GM18507 (cell line): ENCODE results near the gene BNIP2.

Experiments used
- DNase-seq: peaks from one replicate; pipeline ENCODE4 v3.0.0; 2011; ENCODE audit warnings: low read depth; ENCODE audit not compliant: insufficient read length; ENCODE audit errors: extremely low spot score
- FAIRE-seq: peaks from 2 replicates; lab custom pipeline; 2011; peaks lifted over from hg19 to GRCh38; lab: Jason Lieb, UNC

BNIP2 gene

DNA sequence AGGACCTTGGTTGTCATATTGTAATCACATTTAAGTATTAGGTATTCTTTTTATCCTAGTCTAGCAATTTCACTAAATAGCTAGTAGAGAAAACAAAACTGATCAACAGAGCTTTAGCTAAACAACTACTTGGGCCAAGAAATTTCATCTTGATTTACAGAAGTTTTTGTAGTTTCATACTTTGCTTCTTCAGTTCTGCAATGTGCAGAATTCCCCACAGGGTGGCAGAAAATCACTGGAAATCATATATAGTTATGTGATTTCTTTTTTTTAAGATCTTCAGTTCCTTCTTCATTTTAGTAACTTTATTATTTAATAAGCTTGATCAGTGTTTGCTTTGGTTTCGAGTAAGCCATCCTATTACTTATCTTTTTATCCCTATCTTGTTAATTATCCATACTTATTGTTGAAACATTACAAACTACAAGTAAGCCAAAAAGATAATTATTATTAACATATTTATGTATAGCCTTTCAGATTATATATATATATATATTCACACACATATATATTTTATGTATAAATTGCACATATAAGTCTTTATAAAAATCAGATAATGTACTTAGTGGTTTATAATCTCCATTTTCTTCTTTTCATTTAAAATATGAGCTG lies 2.2 kb upstream of the BNIP2 start:
- FAIRE-seq (peak; percentile 54), DNase-seq (no peak)

DNA sequence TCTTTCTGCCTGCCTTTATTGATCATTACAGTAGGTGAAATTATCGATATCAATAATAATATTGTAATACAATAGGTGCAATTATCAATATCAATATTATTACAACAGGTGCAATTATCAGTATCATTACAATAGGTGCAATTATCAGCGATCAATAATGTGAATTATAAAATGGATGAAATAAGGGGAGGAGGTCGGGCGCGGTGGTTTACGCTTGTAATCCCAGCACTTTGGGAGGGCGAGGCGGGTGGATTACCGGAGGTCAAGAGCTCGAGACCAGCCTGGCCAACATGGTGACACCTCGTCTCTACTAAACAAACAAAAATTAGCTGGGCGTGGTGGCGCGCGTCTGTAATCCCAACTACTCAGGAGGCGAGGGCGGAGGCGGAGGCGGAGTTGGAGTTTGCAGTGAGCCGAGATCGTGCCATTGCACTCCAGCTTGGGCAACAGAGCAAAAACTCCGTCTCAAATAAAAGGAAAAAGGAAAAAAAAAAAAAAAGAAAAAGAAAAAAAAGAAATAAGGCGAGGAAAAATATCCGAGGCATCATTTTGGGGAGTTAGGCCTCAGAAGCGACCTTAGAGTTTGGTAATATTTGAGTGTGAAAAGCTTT lies 611 bp upstream of the BNIP2 start:
- FAIRE-seq (no peak), DNase-seq (no peak)

DNA sequence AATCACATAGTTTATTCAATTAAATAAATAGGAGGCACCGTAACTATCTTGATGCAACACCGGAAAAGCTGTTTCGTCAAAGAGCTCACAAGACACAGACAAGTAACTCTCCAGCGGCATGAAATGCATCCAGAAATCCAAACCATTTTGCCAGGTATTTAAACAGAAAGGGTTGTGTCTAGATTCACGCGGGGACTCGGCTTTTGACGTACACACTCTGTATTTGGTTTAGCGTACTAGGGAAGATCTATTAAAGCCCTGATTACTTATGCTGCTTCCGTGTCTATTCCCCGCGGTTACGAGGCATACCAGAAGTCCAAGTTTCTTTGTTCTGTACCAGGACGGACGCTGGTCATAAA lies 718 bp downstream of the BNIP2 start:
- FAIRE-seq, result peak; percentile 42

DNA sequence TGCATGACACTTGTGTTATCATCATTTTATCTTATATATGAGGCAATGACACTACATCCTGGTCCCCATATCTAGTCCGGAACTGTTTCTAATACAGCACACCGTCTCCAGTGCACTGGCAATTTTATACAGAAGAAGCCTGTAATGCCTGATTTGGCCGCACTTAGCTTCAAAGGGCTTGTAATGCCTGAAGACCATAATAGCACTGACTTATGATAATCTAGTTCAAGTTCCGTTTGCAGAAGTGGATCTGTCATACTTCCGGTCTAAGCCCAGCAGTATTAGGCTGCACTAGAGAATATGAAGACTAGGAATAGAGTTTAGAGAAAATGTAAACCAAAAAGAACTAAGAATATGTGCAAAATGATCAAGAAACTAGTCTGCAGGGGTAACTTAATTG lies 1.3 kb downstream of the BNIP2 start:
- FAIRE-seq, result peak; percentile 60

More for the DNA sequence above, 718 bp downstream of the BNIP2 start:
- no peak for DNase-seq

DNA sequence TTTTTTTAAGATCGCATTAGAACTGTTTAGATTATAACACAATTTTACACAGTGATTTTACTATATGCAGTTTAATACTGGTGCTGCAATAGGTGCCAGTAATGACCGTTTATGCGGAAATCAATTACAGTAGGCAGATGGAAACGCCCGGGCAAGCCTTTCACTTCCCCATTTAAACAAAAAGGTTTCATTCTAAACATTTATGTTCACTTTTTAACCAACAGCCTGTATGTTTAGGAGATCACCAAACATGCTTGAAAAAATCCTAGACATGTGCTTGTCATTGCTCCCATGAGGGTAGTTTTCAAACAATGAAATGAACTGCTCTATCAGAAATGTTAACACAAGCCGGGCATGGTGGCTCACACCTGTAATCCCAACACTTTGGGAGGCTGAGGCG lies 2.7 kb downstream of the BNIP2 start:
- FAIRE-seq (peak; percentile 84), DNase-seq (peak; percentile 25)

More for the DNA sequence above, 1.3 kb downstream of the BNIP2 start:
- DNase-seq, result no peak

DNA sequence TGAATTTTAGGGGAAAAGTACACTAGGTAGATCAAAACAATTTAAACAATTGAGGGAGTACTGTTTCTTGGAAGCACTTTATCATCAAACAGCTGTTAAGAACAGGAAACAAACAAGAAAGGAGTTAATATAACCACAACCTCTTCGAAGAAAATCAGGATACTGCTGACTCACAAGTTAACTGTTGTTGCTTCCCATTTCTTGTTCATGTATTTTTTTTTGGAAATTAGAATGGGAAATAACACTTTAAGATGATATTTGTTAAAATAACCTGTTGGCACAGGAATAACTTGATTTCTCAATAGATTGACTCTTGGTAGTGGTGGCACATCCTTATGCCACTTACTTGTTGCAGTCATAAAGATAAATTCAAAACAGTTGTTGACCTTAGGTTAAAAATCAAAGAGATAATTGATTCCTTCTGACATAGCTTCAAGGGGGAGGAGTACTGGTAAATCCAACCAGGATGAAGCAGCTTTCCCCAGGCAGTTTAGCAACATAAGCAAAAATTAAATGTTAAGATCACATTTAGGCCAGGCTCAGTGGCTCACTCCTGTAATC lies 3.3 kb downstream of the BNIP2 start:
- FAIRE-seq (no peak), DNase-seq (no peak)

DNA sequence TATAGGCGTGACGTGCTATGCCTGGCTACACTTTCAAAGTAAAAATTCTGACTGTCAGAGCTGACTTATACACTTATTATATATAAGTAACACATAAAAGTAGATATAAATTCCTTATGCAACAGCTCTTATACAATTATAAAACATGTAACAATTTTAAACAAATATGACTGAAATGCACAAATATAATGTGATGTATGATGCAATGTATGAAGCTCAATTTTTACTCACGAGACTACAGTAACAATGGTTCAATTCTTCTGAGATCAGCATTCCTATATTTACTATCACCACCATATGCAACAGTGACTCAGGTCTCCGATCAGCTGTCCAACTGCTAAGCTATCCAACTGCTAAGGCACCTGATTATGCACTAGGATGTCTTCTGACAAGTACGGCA lies 8.2 kb downstream of the BNIP2 start:
- FAIRE-seq, result no peak
- DNase-seq, result no peak

DNA sequence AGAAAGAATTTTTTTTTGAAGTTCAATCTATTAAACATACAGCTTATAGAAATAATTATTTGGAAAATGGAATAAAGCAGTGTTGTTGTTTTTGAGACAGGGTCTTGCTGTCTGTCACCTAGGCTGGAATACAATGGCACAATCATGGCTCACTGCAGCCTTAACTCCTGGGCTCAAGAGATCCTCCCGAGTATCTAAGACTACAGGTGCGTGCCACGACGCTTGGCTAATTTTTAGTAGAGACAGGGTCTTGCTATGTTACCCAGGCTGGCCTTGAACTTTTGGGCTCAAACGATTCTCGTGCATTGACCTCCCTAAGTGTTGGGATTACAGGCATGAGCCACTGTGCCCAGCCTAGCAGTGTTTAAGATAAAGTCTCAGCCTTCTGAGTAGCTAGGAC lies 8.8 kb downstream of the BNIP2 start:
- DNase-seq (no peak), FAIRE-seq (no peak)

DNA sequence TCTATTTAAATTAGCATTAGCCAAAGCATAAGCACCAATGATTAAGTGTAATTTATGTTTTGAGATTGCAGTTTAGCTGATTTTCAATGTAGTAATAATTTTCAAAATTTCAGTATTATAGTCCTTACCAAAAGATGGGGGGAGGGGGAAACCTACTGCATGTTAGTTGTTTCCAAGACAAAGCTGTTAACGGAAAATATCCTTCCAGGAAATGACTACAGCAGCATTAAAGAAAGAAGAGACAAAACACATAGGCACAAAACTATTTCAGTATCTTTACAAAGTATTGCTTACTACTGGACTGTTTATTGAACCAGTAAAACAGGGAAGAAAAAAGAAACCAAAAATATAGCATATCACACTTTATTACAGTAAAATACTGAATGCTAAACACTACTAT lies 10.5 kb downstream of the BNIP2 start:
- FAIRE-seq (no peak), DNase-seq (no peak)

DNA sequence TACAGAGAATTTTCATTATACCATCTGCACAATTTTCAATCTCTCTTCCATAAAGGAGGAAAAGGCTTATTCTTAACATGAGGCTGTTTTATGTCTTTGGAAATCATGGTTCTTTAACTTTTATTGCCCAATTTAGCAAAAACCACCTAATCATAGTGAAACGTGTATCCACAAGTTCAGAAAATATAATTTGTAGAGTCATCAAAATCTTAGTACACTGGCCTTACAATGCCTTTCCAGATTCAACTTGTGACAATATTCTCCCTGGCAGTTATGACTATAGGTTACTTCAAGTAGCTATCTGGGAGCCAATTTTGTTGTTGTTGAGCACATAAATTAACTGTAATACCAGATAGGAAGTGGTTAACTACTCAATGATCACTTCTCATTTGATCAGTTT lies 10.9 kb downstream of the BNIP2 start:
- FAIRE-seq, result no peak

DNA sequence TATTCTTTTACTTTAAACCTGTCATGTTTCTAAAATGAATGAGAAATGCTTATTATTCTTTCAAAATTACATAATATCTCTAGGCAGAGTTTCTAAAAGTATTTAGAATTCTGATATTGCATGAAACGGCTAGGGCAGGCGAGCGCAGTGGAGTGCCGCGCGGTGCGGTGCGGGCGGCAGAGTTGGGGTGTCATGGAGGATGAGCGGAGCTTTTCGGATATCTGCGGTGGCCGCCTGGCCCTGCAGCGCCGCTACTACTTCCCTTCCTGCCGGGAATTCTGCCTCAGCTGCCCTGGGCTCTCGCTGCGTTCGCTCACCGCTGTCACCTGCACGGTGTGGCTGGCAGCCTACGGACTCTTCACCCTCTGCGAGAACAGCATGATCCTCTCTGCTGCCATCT lies 12.6 kb downstream of the BNIP2 start:
- DNase-seq, result no peak
- no peak for FAIRE-seq

More for the DNA sequence above, 10.9 kb downstream of the BNIP2 start:
- DNase-seq, result no peak

DNA sequence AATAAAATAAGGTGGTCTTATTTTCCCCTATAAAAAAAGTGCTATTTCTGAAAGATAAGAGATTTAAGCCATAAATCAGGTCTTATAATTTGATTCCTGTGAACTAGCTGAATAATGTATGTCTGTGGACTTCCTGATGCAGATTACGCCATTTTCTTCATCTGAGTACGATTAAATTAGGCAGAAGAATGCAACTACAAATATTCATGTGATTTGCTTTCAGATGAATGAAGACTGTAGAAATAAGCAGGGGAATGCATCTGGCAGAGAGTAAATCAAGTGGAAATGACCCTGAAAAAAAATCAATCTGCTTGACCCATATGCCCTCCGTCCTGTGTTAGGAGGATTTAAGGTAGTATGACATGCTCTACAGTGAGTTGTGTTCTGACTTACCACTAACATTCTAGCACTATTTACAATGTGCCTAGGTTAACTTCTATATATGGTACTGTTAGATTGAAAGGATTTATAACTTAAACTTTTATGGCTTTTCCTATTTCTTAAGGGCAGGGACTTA lies 14.7 kb downstream of the BNIP2 start:
- no peak for FAIRE-seq
- no peak for DNase-seq

DNA sequence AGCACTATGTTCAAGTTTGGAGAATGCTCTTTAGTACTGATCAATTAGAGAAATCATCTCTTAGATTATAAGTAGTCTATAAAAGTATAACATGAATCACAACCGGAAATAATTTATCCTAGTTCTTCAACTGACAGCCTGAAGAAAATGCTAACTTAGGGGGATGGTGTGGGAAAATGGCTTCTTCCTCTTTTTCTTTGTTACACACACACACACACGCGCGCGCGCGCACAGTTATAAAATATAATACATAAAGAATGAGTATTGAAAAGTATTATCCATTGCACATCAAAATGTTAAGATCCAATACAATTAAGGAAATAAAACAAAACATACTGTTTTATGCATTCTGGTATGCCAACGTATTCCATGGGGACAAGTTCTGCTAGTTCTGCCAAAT lies 20.6 kb downstream of the BNIP2 start:
- FAIRE-seq (no peak), DNase-seq (no peak)

DNA sequence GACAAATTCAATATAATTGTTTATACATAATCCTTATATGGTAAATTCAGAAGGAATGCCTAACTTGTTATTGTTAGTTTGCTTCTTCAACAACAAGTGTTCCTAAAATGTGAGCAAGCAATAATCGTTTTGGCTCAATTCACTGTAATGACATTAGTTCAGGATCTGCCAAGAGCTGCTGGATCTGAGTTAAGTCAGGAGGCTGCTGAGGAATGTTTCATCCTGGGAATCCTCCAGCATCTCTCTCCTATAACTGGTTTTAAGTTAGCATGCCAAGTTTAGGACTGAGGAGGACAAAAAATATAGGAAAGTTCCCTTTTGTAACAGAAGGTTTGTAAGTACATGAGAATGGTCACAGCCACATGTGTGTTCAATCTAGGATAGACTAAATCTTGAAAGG lies 26.9 kb downstream of the BNIP2 start:
- FAIRE-seq, result no peak
- no peak for DNase-seq

DNA sequence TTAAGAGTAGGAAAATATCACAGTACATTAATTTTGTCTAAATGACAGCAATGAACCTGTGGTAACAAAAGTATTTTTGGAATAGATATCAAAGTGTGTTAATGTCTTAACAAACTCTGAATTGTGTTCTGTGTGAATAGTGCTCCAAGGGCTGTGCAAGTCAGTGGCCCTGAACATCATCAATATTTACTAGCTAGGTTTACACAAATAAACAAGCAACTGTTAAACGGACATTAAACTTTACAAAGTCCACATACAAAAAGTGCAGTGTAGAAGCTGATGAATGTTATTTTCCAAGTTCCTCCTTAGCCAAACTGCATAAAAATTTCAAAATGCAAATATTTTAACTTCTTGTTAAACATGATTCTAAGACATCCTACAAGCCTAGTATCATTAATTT lies 29.8 kb downstream of the BNIP2 start:
- peak; percentile 29 for FAIRE-seq

DNA sequence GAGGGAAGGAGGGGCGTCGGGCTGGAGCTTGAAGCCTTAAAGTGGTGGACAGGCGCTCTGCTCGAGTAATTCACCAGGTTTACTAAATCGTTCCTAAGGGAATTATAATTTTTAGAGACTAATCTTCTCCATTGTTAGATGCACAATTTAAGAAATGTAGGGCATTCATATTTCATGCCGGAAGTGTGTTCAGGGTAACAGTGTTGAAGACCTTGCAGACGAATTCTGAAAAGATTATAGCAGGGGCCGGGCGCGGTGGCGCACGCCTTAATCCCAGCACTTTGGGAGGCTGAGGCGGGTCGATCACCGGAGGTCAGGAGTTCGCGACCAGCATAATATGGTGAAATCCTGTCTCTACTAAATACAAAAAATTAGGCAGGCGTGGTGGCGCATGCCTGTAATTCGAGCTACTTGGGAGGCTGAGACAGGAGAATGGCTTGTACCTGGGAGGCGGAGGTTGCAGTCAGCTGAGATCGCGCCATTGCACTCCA lies 31.4 kb downstream of the BNIP2 start:
- FAIRE-seq (no peak), DNase-seq (no peak)

More for the DNA sequence above, 29.8 kb downstream of the BNIP2 start:
- no peak for DNase-seq

DNA sequence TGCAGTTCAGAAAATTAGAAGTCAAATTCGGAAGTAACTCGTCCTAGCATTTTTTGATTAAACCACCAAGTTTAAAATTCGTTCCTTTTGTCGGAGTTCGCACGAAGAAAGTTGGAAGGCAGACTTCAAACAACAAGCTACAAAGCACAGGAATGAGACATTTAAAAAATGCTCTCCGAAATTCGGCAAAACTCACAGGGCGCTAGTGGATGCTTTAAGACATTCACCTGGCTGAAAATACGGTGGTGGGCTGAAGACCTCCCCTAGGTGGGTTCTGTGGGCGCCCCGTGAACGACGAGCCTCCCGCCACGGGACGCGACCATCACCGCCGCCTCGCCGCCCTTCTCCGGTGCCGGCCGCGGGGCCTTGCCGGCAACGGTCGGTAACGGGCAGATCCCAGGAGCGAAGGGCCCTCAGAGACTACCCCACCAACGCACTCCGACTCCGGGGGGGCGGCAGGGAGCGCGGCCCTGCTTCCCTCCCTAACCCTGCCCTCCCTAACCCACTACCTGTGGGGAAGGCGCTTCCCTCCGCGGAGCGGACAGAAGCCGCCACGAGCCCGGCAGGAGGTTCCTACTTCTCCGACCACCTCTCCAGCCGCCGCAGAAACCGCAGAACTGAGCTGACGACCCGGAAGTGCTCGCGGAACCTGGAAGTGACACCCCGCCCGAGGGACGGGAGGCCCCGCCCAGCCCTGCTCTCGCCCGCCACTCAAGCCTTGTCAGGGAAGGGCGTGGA lies 32.1 kb downstream of the BNIP2 start, which contains the start of gene GTF2A2:
TSS of gene GTF2A2 (minus strand) at position 619 of the 738 bp plus-strand sequence. CDS start 5,238 bp downstream, outside the sequence.
- peak; percentile 86 for DNase-seq
- FAIRE-seq, result peak; percentile 99

DNA sequence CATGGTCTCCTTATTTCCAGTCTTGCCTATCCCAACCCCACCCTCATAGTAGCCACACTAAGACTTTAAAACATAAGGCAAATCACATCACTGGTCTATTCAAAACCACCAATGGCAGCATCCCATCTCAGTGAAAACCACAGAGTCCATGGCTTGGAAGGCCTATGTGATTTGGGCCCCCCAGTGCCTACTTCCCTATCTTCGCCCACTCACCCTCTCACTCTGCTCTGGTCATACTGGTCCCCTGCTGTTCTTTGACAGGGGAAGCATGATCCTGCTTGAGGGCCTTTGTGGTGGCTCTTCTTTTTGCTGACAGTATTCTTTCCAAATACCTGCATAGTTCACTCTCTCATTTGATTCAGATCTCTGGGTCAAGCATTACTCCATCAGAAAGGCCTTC lies 35.1 kb downstream of the BNIP2 start:
- no peak for FAIRE-seq
- DNase-seq, result no peak

DNA sequence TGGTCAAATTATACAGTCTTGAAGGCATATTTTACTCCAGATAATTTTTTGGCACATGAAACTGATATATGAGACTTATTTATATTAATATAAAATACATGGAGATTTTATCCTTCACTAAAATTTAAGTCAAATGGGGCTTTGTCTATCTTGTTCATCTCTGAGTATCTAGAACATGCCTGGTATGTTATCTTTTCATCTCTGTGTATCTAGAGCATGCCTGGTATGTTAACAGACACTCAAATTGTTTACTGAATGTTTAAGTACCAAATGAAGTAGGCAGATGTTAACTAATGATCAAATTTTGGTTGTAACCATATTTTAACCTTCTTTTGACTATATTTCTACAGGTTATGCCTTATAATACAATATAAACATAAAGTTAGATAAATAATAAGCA lies 39.5 kb downstream of the BNIP2 start:
- FAIRE-seq (no peak), DNase-seq (no peak)

DNA sequence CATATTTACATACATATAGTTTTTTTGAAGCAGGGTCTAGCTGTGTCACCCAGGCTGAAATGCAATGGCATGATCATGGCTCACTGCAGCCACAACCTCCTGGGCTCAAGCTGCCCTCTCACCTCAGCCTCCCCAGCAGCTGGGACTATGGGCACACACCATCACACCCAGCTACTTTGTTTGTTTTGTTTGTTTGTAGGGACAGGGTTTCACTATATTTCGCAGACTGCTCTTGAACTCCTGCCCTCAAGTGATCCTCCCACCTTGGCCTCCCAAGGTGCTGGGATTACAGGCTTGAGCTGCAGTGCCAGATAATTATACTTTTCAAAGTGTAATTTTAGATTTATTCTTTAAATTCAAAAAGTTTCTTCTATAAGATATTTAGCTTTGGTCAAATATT lies 42.0 kb downstream of the BNIP2 start:
- DNase-seq (no peak), FAIRE-seq (no peak)
